DOHH2 (cell line): ENCODE data around the gene CFAP57.

Experiments used
- H3F3A ChIP-seq: fragments of 200-600 bp; sonication (generic), shearing (Covaris generic); 2 replicates; pipeline ENCODE4 v1.6.0; 2016; ENCODE audit warnings: antibody characterized with exemption, mild to moderate bottlenecking; ENCODE audit not compliant: control insufficient read depth, insufficient read depth
- H3K27ac ChIP-seq: fragments of 200-600 bp; sonication (generic); 2 replicates; pipeline ENCODE4 v1.5.1; 2014; ENCODE audit warnings: low read depth, mild to moderate bottlenecking, low read length, moderate library complexity
- H3K27me3 ChIP-seq: fragments of 200-600 bp; sonication (generic); 2 replicates; pipeline ENCODE4 v1.6.1; 2014; ENCODE audit warnings: mild to moderate bottlenecking, low read length, mixed read lengths; ENCODE audit not compliant: control insufficient read depth
- H3K36me3 ChIP-seq: fragments of 200-600 bp; sonication (generic); 2 replicates; pipeline ENCODE4 v1.6.1; 2014; ENCODE audit warnings: mild to moderate bottlenecking, low read length, moderate library complexity, mixed read lengths; ENCODE audit not compliant: control insufficient read depth
- H3K4me1 ChIP-seq: fragments of 200-600 bp; sonication (generic); 2 replicates; pipeline ENCODE4 v1.6.1; 2014; ENCODE audit warnings: mild to moderate bottlenecking, low read length, mixed read lengths; ENCODE audit not compliant: control insufficient read depth
- H3K4me2 ChIP-seq: fragments of 200-600 bp; sonication (generic); 2 replicates; pipeline ENCODE4 v1.6.0; 2014; ENCODE audit warnings: mild to moderate bottlenecking, low read length, moderate library complexity
- H3K4me3 ChIP-seq: fragments of 200-600 bp; sonication (generic); 2 replicates; pipeline ENCODE4 v1.5.1; 2014; ENCODE audit warnings: mild to moderate bottlenecking, low read length, mixed read lengths
- H3K79me2 ChIP-seq: fragments of 200-600 bp; sonication (generic); 2 replicates; pipeline ENCODE4 v1.6.1; 2014; ENCODE audit warnings: mild to moderate bottlenecking, low read length, mixed read lengths; ENCODE audit not compliant: control insufficient read depth
- H3K9me2 ChIP-seq: fragments of 200-600 bp; sonication (generic); replicated peaks from 2 replicates; pipeline ENCODE4 v1.6.1; 2014; ENCODE audit warnings: mild to moderate bottlenecking, low read length, mixed read lengths; ENCODE audit not compliant: control insufficient read depth
- H3K9me3 ChIP-seq: fragments of 200-600 bp; sonication (generic); 2 replicates; pipeline ENCODE4 v1.6.1; 2014; ENCODE audit warnings: antibody characterized with exemption, low read length, mixed read lengths; ENCODE audit not compliant: control insufficient read depth, insufficient read depth
- H4K20me1 ChIP-seq: fragments of 200-600 bp; sonication (generic); 2 replicates; pipeline ENCODE4 v1.6.0; 2014; ENCODE audit warnings: low read depth, mild to moderate bottlenecking, antibody characterized with exemption, low read length, moderate library complexity; ENCODE audit not compliant: control insufficient read depth, insufficient read depth
- EZH2phosphoT487 ChIP-seq: fragments of 200-600 bp; sonication (generic); IDR thresholded peaks from 2 replicates; pipeline ENCODE4 v1.6.1; 2017; ENCODE audit warnings: borderline replicate concordance, mild to moderate bottlenecking, antibody characterized with exemption, low read length, moderate library complexity, mixed read lengths
- TF ChIP-seq, protein P1 (sequence below): fragments of 200-600 bp; sonication (generic); IDR thresholded peaks from one replicate; pipeline ENCODE4 v1.5.1; 2014; ENCODE audit warnings: antibody characterized with exemption, mild to moderate bottlenecking, low read depth, low read length; ENCODE audit not compliant: poor library complexity, severe bottlenecking

Gene CFAP57

DNA sequence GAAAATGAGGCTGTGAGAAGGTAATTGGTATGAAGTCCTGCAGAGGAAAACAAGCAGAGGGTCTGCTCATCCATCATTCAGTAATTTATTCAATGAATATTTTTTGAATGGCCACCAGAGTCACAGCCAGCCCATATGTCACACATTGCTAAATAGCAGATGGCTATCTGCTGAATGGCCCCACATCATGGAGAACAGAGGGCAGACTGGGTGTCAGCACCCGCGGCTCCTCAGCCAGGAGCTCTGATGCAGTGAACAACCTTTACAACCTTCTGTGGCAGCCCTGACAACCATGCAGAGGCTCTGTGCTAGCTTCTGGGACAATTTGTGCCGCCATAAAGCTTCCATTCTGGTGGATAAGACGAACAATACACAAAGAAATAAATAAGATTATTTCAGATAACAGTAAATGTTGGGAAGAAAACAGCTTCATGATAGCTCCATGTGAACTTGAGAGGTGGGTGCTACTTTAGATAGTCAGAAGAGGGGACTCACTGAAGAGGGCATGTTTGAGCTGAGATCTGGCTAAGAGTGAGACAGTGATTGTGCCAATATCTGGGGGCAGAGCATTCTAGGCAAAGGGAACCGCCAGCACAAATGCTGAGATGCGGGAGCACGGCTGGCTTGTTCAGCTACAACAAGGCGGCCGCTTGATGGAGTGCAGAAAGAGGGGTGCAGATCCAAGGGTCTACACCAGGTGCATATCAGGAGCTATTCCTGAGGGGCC, 116.1 kb downstream of the CFAP57 start:
- Histone ChIP-seq H3F3A (no peaks in the 10 kb centered on the region), H3K79me2 (no peaks in the 10 kb centered on the region), H3K4me1 (no peaks in the 10 kb centered on the region), H3K36me3 (no peaks in the 10 kb centered on the region), H3K4me3 (no peak overlapping the region), H3K9me3 (no peaks in the 10 kb centered on the region), H3K9me2 (no peaks in the 10 kb centered on the region), H3K27ac (no peak overlapping the region), H3K27me3 (peaks cover 4% of the 10 kb centered on the region; the same call in 1 of the 2 replicates), H4K20me1 (no peaks in the 10 kb centered on the region), H3K4me2 (no peak overlapping the region)
- TF ChIP-seq EZH2phosphoT487: no peak
- TF ChIP-seq, protein P1, sequence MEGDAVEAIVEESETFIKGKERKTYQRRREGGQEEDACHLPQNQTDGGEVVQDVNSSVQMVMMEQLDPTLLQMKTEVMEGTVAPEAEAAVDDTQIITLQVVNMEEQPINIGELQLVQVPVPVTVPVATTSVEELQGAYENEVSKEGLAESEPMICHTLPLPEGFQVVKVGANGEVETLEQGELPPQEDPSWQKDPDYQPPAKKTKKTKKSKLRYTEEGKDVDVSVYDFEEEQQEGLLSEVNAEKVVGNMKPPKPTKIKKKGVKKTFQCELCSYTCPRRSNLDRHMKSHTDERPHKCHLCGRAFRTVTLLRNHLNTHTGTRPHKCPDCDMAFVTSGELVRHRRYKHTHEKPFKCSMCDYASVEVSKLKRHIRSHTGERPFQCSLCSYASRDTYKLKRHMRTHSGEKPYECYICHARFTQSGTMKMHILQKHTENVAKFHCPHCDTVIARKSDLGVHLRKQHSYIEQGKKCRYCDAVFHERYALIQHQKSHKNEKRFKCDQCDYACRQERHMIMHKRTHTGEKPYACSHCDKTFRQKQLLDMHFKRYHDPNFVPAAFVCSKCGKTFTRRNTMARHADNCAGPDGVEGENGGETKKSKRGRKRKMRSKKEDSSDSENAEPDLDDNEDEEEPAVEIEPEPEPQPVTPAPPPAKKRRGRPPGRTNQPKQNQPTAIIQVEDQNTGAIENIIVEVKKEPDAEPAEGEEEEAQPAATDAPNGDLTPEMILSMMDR: no peak

DNA sequence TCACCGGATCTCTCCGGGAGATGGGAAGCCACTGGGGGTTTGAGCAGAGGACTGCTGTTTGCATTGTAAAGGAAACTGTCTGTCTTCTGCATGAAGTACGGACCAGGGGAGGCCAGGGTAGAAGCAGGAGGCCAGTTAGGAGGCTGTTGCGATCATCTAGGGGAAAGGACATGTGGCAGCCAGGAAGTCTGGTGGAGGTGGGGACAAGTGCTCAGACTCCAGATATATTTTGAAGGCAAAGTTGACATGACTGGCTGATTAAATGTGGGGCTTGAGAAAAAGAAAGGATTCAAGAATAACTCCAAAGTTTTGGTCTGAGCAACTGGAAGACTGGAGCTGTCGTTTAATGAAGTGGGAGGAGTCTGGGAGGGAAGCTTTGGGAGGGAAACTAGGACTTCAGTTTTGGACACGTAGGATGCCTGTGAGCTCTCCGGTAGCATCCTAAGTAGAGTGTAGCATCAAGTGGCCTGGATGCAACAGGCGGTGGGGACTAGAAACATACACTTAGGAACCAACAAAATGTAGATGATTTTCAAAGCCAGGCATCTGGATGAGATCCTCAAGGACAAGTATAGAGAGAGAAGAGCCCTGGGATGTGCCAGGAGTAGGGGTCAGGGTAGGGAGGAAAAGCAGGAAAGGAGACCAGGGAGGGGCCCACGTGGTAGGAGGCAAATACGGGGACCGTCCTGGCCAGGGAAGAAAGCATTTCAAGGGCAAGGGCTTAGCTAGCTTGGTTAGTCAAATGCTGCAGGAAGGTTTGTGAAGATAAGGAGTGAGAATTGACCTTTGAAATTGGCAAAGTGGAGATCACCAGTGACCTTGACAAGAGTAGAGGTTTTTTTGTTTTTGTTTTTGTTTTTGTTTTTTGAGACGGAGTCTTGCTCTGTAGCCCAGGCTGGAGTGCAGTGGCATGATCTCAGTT, 116.9 kb downstream of the CFAP57 start:
- Histone ChIP-seq H4K20me1 (no peaks in the 10 kb centered on the region), H3K36me3 (no peaks in the 10 kb centered on the region), H3K27ac (no peak overlapping the region), H3K79me2 (no peaks in the 10 kb centered on the region), H3F3A (no peaks in the 10 kb centered on the region), H3K4me2 (no peak overlapping the region), H3K9me3 (no peaks in the 10 kb centered on the region), H3K27me3 (peaks cover 4% of the 10 kb centered on the region; the same call in 1 of the 2 replicates), H3K4me1 (no peaks in the 10 kb centered on the region), H3K9me2 (no peaks in the 10 kb centered on the region), H3K4me3 (no peak overlapping the region)
- TF ChIP-seq, protein P1: no peak
- no peak for TF ChIP-seq EZH2phosphoT487

DNA sequence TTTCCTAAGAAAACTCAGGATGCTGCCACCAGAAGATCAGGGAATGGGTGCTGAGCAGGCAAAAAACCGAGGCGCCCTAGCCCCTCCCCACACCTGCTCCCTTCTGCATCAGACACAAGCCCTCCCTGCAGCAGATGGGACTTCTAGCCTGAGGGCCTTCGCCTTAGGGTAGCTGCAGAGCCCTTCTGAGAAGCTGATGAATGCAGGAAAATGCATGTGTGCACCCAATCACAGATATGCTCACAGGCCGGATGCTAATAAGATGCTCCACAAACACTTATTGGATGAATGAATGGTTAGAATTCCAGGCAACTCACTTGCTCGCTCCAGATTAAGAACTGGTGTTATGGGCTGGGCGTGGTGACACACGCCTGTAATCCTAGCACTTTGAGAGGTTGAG, 120.1 kb downstream of the CFAP57 start:
- H4K20me1 ChIP-seq: no peaks in the 10 kb centered on the region
- no peaks in the 10 kb centered on the region for H3K9me3 ChIP-seq
- no peaks in the 10 kb centered on the region for H3F3A ChIP-seq
- no peaks in the 10 kb centered on the region for H3K36me3 ChIP-seq
- no peaks in the 10 kb centered on the region for H3K4me1 ChIP-seq
- no peak overlapping the region for H3K4me2 ChIP-seq
- H3K4me3 ChIP-seq: no peak overlapping the region
- peaks cover 4% of the 10 kb centered on the region; the same call in 1 of the 2 replicates for H3K27me3 ChIP-seq
- TF ChIP-seq EZH2phosphoT487: no peak
- TF ChIP-seq, protein P1: no peak
- no peaks in the 10 kb centered on the region for H3K79me2 ChIP-seq
- no peak overlapping the region for H3K27ac ChIP-seq
- no peaks in the 10 kb centered on the region for H3K9me2 ChIP-seq
